GM23248 (cell line): ENCODE measurements around the gene THUMPD3.

Experiments
- EZH2 ChIP-seq: fragments of 200-600 bp; sonication (generic); IDR thresholded peaks from 2 replicates; pipeline ENCODE4 v1.6.1; 2018; ENCODE audit warnings: antibody characterized with exemption, mild to moderate bottlenecking; ENCODE audit not compliant: insufficient read depth, poor library complexity, severe bottlenecking
- EZH2phosphoT487 ChIP-seq: fragments of 200-600 bp; sonication (generic); IDR thresholded peaks from 2 replicates; pipeline ENCODE4 v1.6.1; 2018; ENCODE audit warnings: antibody characterized with exemption, moderate library complexity, mild to moderate bottlenecking, low read depth; ENCODE audit not compliant: insufficient read depth

GRCh38 chr3:9398700-9399336, 36.0 kb downstream of the THUMPD3 start:
- TF ChIP-seq EZH2 (no peak), EZH2phosphoT487 (no peak)
